Measurements from ENCODE around the gene FHL3.
A peak's percentile ranks its signal among the peaks of the same experiment; 100 is the strongest.

The FHL3 gene

GRCh38 chr1:38003261-38004250 is 1.8 kb downstream of the FHL3 start:
- no peaks in the 10 kb centered on the region for H3K27me3 ChIP-seq (replicated peaks)
- TF ChIP-seq, protein P1, sequence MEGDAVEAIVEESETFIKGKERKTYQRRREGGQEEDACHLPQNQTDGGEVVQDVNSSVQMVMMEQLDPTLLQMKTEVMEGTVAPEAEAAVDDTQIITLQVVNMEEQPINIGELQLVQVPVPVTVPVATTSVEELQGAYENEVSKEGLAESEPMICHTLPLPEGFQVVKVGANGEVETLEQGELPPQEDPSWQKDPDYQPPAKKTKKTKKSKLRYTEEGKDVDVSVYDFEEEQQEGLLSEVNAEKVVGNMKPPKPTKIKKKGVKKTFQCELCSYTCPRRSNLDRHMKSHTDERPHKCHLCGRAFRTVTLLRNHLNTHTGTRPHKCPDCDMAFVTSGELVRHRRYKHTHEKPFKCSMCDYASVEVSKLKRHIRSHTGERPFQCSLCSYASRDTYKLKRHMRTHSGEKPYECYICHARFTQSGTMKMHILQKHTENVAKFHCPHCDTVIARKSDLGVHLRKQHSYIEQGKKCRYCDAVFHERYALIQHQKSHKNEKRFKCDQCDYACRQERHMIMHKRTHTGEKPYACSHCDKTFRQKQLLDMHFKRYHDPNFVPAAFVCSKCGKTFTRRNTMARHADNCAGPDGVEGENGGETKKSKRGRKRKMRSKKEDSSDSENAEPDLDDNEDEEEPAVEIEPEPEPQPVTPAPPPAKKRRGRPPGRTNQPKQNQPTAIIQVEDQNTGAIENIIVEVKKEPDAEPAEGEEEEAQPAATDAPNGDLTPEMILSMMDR (IDR thresholded peaks at IDR 0.05; ENCODE audit: low read depth, low read length, missing control alignments): no peak
- peak overlapping the region; percentile 95 for H3K4me3 ChIP-seq (ENCODE audit: low read depth, low read length)
- peak overlapping the region; percentile 18 for H3K27ac ChIP-seq
- no peak for DNase-seq
- in situ Hi-C loops (cut with HindIII; ENCODE audit: low pct_ligation_motif_present, low sequenced_read_pairs): no loop called here
- peaks cover 12% of the 10 kb centered on the region for H3K36me3 ChIP-seq (replicated peaks)

DNA sequence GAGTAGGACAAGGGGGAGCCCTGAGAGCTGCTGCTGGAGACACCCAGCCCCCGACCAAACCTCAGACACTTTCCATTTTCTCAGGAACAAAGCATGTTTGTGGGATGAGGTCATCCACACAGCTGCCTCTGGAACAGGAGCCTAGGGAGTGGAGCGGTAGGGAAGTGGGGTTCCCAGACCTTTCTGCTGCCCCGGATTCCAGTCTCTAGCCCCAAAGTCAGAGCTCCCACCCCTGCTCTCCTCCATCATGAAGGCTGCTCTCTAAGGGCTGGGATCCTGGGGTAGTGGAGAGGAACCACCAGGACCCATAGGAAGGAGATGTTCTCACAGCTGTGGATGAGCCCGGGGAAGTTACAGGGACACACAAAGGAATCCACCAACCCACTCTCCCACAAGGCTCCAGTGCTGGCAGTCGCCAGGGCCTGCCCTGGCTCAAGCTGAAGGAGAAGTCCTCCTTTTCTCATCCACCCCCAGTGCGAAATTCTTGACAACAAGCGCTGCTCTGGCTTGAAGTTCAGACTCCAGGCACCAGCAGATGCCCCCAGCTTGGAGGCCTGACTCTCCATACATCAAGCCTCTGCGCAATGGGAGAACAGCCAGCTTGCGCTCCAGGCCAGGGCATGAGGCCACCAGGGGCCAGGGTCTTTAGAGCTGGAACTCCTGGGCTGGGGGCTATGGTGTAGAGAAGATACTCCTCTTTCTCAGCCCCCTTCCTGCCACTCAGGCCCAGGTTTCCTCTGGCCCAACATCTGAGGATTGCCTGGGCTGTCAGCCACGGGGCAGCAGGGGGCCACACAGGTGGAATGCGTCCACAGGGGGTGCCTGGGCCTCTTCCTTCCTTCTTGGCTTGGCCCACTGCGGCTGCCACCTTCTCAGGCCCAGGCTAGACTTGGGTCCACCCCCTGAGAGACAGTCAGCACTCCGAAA is 4.5 kb downstream of the FHL3 start:
- H3K36me3 ChIP-seq (replicated peaks): peaks cover 36% of the 10 kb centered on the region
- peak overlapping the region; percentile 97 for H3K27ac ChIP-seq
- H3K4me3 ChIP-seq (ENCODE audit: low read depth, low read length): peak overlapping the region; percentile 32
- DNase-seq: peak; percentile 88
- TF ChIP-seq, protein P1 (IDR thresholded peaks at IDR 0.05; ENCODE audit: low read depth, low read length, missing control alignments): no peak
- in situ Hi-C loops (cut with HindIII; ENCODE audit: low pct_ligation_motif_present, low sequenced_read_pairs): no loop called here
- no peaks in the 10 kb centered on the region for H3K27me3 ChIP-seq (replicated peaks)

GRCh38 chr1:38000233-38000528 is 5.1 kb downstream of the FHL3 start:
- H3K4me3 ChIP-seq (ENCODE audit: low read depth, low read length): peak overlapping the region; percentile 32
- in situ Hi-C loops (cut with HindIII; ENCODE audit: low pct_ligation_motif_present, low sequenced_read_pairs): no loop called here
- H3K27ac ChIP-seq: peak overlapping the region; percentile 97
- H3K27me3 ChIP-seq (replicated peaks): no peaks in the 10 kb centered on the region
- DNase-seq: no peak
- peaks cover 39% of the 10 kb centered on the region for H3K36me3 ChIP-seq (replicated peaks)
- TF ChIP-seq, protein P1 (IDR thresholded peaks at IDR 0.05; ENCODE audit: low read depth, low read length, missing control alignments): no peak

- Histone ChIP-seq H3K36me3 (replicated peaks) (peaks cover 45% of the 10 kb centered on the region), H3K4me3 (ENCODE audit: low read depth, low read length) (peak overlapping the region; percentile 32), H3K27ac (peak overlapping the region; percentile 97), H3K27me3 (replicated peaks) (no peaks in the 10 kb centered on the region)
- TF ChIP-seq, protein P1 (IDR thresholded peaks at IDR 0.05; ENCODE audit: low read depth, low read length, missing control alignments): no peak
- in situ Hi-C loops (cut with HindIII; ENCODE audit: low pct_ligation_motif_present, low sequenced_read_pairs): no loop called here
- DNase-seq: peak; percentile 80
These were observed 5.7 kb downstream of the FHL3 start for GRCh38 chr1:37999430-38000232.

DNA sequence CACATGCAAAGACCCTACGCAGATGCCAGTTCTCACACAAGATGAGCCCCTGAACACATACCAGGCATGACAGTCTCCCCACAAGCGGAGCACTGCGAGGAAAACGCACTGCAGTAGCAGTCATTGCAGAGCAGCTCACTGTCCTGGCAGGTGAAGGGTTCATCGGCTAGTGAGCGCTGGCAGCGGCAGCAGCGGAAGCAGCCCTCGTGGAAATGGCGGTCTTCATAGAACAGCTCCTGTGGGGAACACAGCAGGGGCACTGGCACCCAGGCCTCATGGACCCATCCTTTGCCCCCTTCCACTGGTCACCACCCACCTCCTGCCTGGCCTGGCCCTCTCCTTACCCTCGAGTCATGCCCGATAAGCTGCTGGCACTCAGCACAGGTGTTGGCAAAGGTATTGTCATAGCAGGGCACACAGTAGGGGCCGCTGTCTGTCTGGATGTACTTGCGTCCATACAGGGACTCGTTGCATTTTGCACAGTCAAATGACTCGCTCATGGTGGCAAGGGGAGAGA is 6.3 kb downstream of the FHL3 start:
- DNase-seq: no peak
- in situ Hi-C loops (cut with HindIII; ENCODE audit: low pct_ligation_motif_present, low sequenced_read_pairs): no loop called here
- Histone ChIP-seq H3K4me3 (ENCODE audit: low read depth, low read length) (no peak overlapping the region), H3K36me3 (replicated peaks) (peaks cover 46% of the 10 kb centered on the region), H3K27me3 (replicated peaks) (no peaks in the 10 kb centered on the region), H3K27ac (peak overlapping the region; percentile 97)
- TF ChIP-seq, protein P1 (IDR thresholded peaks at IDR 0.05; ENCODE audit: low read depth, low read length, missing control alignments): no peak
